SIG-M5 treated with dmso at 0.1 percent for 504 hours (cell line): Measurements from ENCODE around the gene TXN2.

Experiments
- DNase-seq: peaks from one replicate; lab custom pipeline; 2025; ENCODE audit not compliant: unreplicated experiment; lab: John Stamatoyannopoulos, UW

TXN2 gene, protein sequence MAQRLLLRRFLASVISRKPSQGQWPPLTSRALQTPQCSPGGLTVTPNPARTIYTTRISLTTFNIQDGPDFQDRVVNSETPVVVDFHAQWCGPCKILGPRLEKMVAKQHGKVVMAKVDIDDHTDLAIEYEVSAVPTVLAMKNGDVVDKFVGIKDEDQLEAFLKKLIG

DNA sequence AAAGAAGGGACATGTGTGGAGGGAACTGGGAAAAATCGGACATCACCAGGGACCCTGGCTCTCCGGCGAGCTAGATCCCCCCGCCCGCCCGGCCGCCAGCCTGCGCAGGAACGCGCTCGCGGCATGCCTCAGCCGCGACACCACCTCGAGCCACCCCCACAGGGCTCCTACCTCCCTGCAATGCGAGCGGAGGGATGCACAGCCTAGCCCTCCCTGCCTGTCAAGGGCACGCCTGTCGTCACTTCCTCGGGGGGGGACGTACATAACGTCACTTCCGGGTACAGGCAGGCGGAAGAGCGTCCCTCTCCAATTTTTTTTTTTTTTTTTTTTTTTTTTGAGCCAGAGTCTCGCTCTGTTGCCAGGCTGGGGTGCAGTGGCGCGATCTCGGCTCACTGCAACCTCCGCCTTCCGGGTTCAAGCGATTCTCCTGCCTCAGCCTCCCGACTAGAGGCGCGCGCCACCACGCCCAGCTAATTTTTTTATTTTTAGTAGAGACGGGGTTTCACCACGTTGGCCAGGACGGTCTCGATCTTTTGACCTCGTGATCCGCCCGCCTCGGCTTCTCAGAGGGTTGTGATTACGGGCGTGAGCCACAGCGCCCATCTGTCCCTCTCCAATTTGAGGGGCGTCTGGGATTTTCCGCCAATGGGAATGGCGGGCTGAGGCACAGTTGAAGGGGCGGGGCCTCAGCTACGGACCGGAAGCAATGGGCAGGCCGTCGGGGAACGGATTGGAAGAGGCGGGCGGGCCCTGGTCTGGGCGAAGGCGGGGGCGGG lies at the start of gene TXN2:
TXN2 (minus strand) TSS at position 248 of the 776 bp plus-strand sequence. CDS start 803 bp downstream, outside the sequence.
- DNase-seq, result peak; percentile 94

DNA sequence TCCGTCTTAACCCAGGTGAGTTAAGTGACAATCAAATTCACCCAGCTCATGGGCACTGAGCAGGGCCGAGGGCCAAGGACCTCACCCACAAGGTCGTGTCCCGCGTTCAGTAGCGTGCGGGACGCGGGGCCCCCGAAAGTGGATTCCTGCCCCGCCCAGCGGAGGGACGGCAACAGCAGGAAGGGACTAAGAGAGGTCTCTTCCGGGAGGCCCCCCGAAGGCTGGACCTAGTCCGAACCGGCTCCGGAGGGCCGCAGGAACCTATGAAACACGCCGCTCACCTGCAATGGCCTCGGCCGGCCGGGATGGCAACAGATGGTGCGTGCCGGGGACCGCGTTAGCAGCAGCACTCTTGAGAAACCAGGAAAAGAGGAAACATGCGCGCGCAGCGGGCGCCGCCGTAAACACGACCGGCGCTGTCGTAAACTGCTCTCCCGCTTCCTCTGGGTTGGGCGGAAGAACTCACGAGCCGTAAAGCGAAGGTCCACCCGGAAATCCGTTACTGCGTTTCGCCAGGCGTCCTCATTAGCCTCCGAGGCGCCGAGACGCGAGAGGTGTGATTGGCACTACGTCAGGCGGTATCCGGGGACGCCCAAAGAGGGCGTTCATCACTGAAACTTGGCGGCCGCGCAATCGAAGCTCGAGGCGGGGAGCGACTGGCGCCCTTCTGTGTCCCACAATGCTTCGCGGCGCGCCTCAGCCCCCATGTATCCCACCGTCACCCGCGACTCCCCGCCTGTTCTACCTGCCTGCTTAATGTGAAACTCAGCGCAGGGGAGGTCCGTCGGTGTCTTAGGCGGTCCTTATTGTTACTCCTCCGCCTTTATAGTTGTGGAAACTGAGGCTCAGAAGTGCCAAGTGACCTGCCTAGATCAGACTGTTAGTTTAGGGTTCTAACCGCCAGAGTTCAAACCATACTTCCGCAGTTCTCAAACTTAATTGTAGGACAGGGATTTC lies 47.6 kb upstream of the TXN2 start, which contains the start of gene EIF3D:
EIF3D (minus strand) TSS at position 372 of the 957 bp plus-strand sequence. CDS start 3,045 bp downstream, outside the sequence.
- DNase-seq, result peak; percentile 97

DNA sequence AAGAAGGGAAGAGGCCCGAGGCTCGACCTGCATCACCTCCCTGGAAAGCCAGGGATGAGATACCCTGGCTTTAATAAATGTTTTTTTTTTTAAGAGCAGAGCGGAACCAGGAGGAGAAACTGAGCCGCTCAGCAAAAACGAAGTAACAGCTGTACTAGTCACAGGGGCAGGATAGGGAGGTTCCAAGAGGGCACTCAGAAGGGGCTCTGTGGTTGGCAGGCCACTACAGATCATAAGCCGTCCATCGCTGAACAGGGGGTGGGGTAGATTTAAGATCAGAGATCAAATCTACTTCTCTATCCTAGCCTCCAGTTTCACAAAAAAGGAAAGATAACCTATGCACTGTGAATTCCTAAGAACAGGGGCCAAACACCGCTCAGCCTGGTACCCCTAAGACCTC lies 46.9 kb upstream of the TXN2 start:
- DNase-seq, result no peak

DNA sequence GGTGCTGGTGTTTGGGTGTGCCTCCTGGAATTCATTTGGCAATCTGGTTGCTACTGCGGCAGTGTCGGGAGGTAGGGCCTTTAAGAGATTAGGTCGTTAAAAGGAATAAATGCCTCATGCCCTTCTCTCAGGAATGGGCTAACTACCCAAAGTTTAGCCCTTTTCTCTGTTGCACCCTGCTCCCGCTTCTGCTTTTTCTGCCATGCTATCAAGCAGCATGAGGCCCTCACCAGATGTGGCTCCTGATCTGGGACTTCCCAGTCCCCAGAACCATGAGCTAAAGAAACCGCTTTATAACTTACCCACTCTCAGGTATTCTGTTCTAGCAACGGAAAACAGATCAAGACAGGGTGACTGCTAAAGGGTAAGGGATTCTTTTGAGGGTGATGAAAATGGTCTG lies 41.2 kb upstream of the TXN2 start:
- DNase-seq, result no peak

DNA sequence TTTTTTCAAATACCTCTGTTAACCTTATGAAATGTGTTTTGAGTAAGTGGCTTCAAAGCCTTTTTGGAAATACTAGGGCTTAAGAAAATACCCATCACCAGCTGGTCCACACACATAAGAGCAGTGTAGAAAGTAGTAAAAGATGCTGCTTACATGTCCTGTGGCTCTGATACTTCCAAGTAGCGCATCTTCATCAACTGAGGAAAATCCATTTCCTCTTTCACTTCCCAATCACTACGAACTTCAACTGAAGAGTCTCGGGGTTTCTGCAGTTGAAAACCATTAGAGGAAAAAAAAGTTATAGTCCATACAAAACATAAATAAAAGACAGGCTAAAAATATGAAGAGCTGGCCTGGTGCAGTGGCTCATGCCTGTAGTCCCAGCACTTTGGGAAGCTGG lies 39.0 kb upstream of the TXN2 start:
- peak; percentile 23 for DNase-seq

DNA sequence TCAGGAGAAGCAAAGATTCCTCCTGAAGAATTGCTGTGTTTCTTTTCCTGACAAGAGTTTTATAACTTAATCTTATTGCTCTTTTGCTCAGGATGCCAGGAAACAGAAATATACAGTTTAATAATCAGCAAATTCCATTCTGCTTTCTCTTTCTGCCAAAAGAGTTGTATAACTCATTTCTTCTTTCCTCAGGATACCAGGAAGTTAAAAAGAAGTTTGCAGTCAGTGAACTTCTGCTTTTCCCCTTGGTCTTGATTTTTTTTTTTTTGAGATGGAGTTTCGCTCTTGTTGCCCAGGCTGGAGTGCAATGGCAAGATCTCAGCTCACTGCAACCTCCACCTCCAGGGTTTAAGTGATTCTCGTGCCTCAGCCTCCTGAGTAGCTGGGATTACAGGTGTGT lies 38.5 kb upstream of the TXN2 start:
- peak; percentile 30 for DNase-seq

DNA sequence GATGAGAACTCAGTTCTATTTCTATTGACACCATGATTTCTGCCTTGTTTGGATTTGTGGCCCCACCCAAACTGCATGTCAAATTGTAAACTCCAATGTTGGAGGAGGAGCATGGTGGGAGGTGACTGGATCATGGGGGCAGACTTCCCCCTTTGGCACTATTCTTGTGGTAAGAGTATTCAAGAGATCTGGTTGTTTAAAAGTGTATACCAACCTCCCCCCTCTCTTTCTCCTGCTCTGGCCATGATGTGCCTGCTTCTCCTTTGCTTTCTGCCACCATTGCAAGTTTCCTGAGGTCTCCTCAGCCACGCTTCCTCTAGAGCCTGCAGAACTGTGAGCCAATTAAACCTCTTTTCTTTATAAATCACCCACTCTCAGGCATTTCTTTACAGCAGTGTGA lies 33.3 kb upstream of the TXN2 start:
- no peak for DNase-seq

DNA sequence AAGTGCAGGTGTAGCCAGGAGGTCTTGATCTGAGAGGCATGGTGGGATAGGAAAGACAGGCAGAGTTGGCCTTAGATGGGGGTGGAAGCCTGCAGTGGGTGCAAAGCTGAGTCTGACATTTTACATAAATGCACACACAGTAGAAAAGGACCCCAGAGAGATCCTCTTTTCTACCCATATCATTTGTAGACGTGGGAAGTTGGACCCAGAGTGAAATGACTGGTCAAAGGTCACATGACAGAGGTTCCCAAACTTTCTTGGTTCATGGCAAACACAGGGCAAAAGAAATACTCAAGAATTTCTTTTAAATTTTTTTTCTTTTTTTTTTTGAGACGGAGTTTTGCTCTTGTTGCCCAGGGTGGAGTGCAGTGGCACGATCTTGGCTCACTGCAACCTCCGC lies 31.6 kb upstream of the TXN2 start:
- DNase-seq, result no peak

DNA sequence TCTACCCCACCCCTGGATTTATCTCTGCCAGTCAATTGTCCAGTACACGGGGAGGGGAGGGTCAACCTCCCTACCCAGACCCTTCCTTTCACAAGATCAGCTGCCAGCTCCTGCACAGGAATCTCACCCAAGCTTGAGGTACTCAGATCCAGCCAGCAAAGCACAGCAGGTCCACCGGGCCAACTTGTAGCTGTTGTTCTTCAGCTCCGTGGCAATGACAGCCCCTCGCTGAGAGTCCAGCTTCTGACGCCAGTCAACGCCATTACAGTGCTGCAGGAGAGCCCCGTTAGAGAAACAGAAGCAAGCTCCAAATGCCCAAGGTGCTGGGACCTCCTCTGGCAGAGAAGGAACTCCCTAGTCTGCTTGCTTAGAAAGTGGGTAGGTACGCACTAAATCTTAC lies 30.9 kb upstream of the TXN2 start:
- DNase-seq, result no peak

DNA sequence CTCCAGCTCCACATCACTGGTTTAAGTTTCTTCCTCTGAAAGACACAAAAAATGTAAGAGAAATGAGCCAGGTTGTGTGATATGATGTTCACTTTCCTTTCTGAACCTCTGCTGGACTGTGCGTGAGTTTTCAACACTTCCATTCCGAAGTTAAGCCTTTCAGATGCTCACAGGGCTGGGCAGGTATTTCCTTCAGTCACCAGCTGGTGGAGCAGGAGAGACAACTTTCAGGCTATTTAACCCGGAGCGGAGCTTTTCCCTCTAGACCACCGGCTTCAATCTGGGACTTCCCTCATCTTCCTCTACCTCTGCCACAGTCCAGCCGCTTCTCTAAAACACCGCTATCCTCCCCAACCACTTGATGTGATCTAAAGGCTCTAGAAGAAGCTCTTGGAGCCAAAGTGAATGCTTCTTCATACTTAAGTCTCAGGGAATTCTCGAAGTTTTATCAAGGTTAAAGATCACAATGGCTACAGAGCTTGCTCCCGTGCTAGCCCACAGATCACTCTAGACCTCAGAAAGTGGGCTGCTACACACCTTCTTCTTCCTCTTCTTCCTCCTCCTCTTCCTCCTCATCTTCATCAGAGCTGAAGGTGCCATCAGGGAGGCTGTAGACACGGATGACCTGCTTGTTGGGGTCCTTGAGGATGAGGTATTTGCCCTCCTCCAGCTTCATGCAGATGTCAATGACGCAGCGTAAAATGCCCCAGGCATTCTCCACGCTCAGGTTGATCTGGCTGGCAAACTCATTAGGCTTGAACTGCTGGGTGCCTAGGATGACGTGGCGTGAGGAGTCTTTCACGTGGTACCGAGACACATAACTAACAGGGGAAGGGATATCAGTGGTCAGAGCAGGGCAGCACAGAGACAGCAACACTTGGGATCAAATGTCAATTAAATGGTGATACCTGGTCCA lies 29.8 kb upstream of the TXN2 start:
- DNase-seq, result peak; percentile 62

DNA sequence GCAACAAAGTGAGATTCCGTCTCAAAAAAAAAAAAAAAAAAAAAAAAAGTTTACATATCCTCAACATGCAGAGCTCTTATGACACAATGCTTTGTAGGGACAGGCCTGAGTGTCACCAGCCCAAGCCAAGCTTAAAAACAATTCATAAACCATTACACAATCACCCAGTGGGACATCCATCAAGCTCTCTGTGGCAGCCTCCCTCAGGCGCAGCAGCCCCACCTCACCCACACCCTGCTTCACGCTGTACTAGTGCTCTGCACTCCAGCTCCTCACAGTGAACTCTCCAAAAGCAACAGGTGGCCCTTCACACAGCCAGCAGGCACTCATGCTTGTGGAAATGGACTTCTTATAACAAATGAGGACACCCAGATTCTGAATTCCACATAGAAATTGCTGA lies 28.9 kb upstream of the TXN2 start:
- peak; percentile 35 for DNase-seq

DNA sequence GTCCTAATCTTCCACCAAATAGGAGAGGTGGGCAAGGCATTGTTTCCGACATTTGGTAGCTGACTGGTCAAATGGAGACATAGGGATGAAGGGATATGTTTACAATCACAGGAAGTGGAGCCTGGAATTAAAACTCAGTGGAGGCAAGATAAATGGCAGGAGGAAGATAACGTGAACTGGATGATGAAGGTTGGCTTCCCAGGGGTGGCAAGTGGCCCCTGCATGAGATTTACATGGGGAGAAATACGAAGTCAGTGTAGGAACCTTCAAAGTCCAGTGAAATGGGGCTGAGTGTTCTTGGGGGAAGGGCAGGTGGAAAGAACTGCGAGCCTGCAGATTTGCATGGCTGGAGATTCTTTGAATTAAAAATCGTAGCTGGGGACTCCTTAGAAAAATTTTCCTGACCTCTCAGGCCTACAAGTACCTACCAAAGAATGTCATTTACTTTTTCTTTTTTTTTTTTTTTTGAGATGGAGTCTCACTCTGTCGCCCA lies 26.1 kb upstream of the TXN2 start:
- no peak for DNase-seq

DNA sequence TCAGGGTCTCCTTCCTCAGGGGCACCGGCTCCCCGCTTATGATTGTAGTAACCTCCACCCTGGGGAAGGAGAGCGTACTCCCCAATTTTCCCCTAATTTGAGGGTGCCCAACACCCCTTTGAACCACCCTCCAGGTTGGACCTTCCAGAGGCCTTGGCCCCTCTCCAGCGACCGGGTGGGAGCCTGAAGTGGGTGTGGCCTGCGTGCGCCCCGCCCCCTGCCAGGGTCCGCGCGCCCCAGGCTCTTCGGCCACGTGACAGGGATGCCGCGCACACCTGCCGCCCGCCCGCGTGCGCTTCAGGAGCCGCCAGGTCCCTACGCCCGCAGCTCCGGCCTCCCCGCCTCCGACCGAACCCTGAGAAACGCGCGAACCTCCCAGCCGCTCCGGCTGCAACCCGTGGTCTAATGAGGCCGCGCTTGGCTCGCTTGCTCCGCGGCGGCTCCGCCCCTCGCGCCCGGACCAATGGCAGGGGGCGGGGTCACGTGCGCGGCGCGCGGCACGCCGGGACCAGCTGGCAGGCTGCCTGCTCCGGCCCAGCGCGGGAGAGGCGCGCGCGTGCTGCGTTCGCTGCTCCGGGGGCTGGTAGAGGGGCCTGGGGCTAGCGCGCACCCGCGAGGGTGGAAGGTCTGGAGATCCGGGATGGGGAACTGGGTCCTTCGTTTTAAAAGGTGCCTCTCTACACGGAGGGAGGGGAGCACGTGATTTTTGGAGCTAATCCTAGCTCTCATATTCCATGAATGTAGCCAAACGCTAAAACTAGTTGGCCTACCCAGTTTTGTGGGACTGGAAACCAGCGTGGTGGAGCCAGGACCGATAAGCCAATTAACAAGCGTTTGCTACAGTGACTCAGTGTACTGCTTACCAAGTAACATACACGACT lies 25.4 kb upstream of the TXN2 start, which contains the start of gene FOXRED2:
FOXRED2 (minus strand) TSS at position 404 of the 881 bp plus-strand sequence. CDS start 618 bp downstream, outside the sequence.
- DNase-seq, result peak; percentile 62

DNA sequence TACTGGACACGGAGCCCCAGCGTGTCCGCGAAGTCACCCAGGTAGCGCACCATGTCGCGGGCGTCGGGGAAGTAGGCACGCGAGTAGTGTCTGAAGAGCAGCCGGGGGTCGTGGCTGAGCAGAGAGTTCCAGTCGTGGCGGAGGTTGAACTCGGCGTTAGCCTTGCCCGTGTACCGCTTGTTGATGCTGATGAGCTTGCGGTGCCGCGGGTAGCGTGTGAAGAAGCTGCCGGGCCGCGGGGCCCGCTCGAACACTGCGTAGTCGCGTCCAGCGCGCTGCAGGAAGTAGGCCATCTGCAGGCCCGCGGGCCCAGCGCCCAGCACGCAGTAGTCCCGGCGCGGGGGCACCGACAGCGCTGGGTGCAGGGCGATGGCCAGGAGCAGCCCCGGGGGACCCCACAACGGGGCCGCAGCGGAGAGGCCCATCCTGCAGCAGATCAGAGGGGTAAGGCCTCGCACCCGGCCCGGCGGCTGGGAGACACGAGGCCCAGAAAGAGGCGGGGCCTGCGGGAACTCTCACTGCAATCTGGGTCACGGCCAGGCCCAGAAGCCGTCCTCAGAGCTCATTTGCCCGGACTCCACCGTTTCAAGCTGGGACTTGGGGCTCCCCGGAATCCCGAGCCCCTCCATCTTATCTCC lies 24.7 kb upstream of the TXN2 start:
- DNase-seq, result no peak

DNA sequence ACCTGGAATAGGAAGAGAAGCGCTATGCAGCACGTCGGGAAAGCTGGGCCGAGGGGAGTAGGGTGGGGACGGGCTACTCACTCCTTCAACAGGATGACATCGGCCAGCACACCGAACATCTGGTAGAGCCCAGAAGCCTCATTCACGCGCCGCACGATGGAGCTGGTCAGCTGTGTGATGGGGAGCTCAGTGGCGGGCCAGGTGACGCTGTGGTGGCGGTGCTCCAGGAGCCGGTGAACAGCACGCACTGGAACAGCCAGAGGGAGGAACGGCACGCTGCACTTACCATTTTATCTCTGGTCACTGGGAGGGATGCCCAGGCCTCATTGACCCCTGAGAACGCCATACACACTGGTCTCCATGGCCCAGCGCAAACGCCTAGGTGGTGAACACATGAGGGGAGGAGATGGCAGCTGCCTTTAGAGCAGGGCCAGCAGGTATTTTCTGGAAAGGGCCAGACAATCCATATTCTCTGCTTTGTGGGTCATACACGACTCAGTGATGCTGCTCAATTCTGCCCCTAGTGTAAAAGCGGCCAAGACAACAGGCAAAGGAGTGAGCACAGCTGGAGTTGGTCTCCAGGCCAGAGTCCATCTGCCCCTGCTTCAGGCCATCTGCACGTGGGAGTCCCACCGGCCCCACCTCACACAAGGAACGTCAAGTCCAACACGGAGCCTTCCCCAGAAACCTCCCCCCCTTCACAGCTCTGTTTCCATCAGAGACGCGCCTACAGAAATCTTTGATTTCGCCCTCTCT lies 16.6 kb upstream of the TXN2 start:
- DNase-seq, result no peak

DNA sequence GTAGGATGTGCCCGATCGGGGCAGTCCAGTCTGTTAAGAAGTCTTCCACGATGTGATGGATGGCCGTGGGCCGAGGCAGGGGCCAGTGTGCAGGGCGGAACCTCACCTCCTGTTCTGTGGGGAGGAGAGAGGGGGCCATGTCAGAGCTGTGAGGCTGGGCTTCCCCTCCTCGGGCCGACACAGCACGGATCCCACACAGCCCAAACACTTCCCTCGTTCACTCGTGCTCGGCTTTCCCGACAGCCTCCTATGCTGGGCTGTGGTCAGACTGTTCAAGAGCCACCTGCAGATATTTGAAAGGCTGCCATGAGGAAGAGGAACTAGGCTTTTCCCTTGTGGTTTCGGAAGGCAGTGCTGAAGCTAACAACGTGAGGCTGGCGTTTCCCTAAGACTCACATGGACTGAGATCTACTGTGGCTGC lies 12.3 kb upstream of the TXN2 start:
- DNase-seq, result peak; percentile 91

DNA sequence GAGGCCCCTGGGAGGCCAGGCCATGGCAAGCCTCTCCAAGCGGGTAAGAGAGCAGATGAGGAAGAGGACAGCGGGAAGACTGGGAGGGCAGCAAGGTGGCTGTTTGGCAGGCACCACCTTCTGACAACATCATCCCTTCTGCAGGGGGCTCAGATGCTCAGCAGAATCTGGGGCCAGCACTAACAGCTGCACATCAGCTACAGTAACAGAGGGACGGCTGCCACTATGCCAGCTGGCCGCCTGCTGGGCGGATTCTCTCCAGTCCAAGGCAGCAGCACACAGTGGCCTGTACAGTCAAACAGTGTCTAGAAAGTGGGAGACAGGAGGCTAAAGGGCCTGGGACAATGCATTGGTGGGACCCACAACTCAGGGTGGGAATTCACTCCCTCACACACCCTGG lies 10.7 kb upstream of the TXN2 start:
- no peak for DNase-seq

DNA sequence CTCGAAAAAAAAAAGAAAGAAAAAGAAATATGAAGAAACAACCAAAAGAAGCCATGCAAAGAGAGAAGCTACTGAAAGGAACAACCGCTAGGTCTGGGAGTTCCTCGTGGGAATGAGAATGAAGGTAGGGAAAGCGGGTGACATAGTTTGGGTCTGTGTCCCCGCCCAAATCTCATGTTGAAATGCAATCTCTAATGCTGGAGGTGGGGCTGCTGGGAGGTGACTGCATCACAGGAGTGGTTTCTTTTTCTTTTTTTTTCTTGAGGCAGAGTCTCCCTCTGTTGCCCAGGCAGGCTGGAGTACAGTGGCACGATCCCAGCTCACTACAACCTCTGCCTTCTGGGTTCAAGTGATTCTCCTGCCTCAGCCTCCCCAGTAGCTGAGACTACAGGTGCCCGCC lies 9.7 kb upstream of the TXN2 start:
- no peak for DNase-seq
